WTC11 (cell line): ENCODE data around the gene NAALADL2. TPM values are rescaled to one million over a fixed set of nuclear protein-coding genes. Genes with fewer than 3 reads are reported as not detected.

Experiments used
- ATAC-seq: fragments of 200-7000 bp; cut with Tn5 transposase; 2 replicates; pipeline ENCODE4 v1.10.0; 2021; ENCODE audit warnings: mild to moderate bottlenecking, moderate library complexity
- CTCF ChIA-PET: fragments of 300-600 bp; sonication (Branson Sonifier 250); formaldehyde crosslinking; loops from one replicate; lab custom pipeline; 2021; ENCODE audit warnings: antibody characterized with exemption; lab: Charles Lee
- POLR2A ChIA-PET: fragments of 350-600 bp; sonication (Branson Sonifier 250); formaldehyde crosslinking; loops from one replicate; lab custom pipeline; 2021; ENCODE audit warnings: antibody characterized with exemption; lab: Charles Lee
- DNase-seq: peaks from one replicate; pipeline ENCODE4 v3.0.0; 2021; ENCODE audit warnings: low spot score
- H3K27ac Mint-ChIP-seq: 2 replicates; pipeline ENCODE4 v1.8.0; 2021; ENCODE audit warnings: mixed read lengths
- H3K27me3 Mint-ChIP-seq: 2 replicates; pipeline ENCODE4 v1.8.0; 2021; ENCODE audit warnings: low read depth, mild to moderate bottlenecking, moderate library complexity, mixed read lengths
- H3K36me3 Mint-ChIP-seq: 2 replicates; pipeline ENCODE4 v1.8.0; 2021; ENCODE audit warnings: mixed read lengths
- H3K4me1 Mint-ChIP-seq: 2 replicates; pipeline ENCODE4 v1.8.0; 2022; ENCODE audit warnings: mixed read lengths
- H3K4me3 Mint-ChIP-seq: 2 replicates; pipeline ENCODE4 v1.8.0; 2021; ENCODE audit warnings: mild to moderate bottlenecking, moderate library complexity, mixed read lengths
- H3K9me3 Mint-ChIP-seq: 2 replicates; pipeline ENCODE4 v1.8.0; 2021; ENCODE audit warnings: mixed read lengths
- ELF4 ChIP-seq: sonication (generic); formaldehyde crosslinking; IDR thresholded peaks from 2 replicates; pipeline ENCODE4 v1.8.1; 2022; ENCODE audit warnings: low read depth, mild to moderate bottlenecking, moderate library complexity, missing genetic modification reagents
- EMX1 ChIP-seq: fragments of 250-450 bp; sonication (Bioruptor Pico); IDR thresholded peaks from 2 replicates; pipeline ENCODE4 v1.8.0; 2021; ENCODE audit warnings: mild to moderate bottlenecking
- FOXK1 ChIP-seq: sonication (generic); formaldehyde crosslinking; IDR thresholded peaks from 2 replicates; pipeline ENCODE4 v1.8.0; 2022; ENCODE audit warnings: mild to moderate bottlenecking, moderate library complexity, missing genetic modification reagents
- IRF2 ChIP-seq: sonication (generic); formaldehyde crosslinking; IDR thresholded peaks from 2 replicates; pipeline ENCODE4 v1.8.0; 2022; ENCODE audit warnings: low read depth, missing genetic modification reagents, borderline replicate concordance
- JUN ChIP-seq: sonication (generic); formaldehyde crosslinking; IDR thresholded peaks from 2 replicates; pipeline ENCODE4 v1.8.0; 2023; ENCODE audit warnings: mild to moderate bottlenecking, missing genetic modification reagents
- NR1H2 ChIP-seq: sonication (generic); formaldehyde crosslinking; IDR thresholded peaks from 2 replicates; pipeline ENCODE4 v1.9.0; 2021; ENCODE audit warnings: mild to moderate bottlenecking, moderate library complexity, missing genetic modification reagents
- PRRX2 ChIP-seq: fragments of 250-450 bp; sonication (Bioruptor Pico); IDR thresholded peaks from 2 replicates; pipeline ENCODE4 v1.8.0; 2021; ENCODE audit warnings: mild to moderate bottlenecking
- SOX15 ChIP-seq: fragments of 250-450 bp; sonication (Bioruptor Pico); IDR thresholded peaks from 2 replicates; pipeline ENCODE4 v1.9.0; 2021; ENCODE audit warnings: mild to moderate bottlenecking
- TEAD4 ChIP-seq: sonication (generic); formaldehyde crosslinking; IDR thresholded peaks from 2 replicates; pipeline ENCODE4 v1.8.0; 2022; ENCODE audit warnings: mild to moderate bottlenecking, missing genetic modification reagents
- ZNF138 ChIP-seq: sonication (generic); formaldehyde crosslinking; conservative IDR thresholded peaks from 2 replicates; pipeline ENCODE4 v1.8.1; 2022; ENCODE audit warnings: mild to moderate bottlenecking, moderate library complexity, missing genetic modification reagents
- ZNF671 ChIP-seq: fragments of 250-450 bp; sonication (Bioruptor Pico); IDR thresholded peaks from 2 replicates; pipeline ENCODE4 v1.8.0; 2021; ENCODE audit warnings: mild to moderate bottlenecking
- total RNA-seq: library from RNA; stranded (reverse); gene quantifications from 3 replicates; pipeline ENCODE4 v1.2.3, GENCODE V29; 2021
- TF ChIP-seq, protein P1 (sequence below): sonication (generic); formaldehyde crosslinking; IDR thresholded peaks from 2 replicates; pipeline ENCODE4 v1.8.1; 2023; ENCODE audit warnings: mild to moderate bottlenecking, missing genetic modification reagents
- TF ChIP-seq, protein P2 (sequence below): fragments of 250-450 bp; sonication (Bioruptor Pico); IDR thresholded peaks from 2 replicates; pipeline ENCODE4 v1.9.0; 2021; ENCODE audit warnings: mild to moderate bottlenecking
- TF ChIP-seq, protein P3 (sequence below): fragments of 250-450 bp; sonication (Bioruptor Pico); IDR thresholded peaks from 2 replicates; pipeline ENCODE4 v2.1.2; 2022; ENCODE audit warnings: mild to moderate bottlenecking, moderate library complexity
- TF ChIP-seq, protein P4 (sequence below): sonication (generic); formaldehyde crosslinking; IDR thresholded peaks from 2 replicates; pipeline ENCODE4 v1.8.1; 2023; ENCODE audit warnings: mild to moderate bottlenecking, missing genetic modification reagents
- TF ChIP-seq, protein P5 (sequence below): sonication (generic); formaldehyde crosslinking; IDR thresholded peaks from 2 replicates; pipeline ENCODE4 v1.8.0; 2023; ENCODE audit warnings: mild to moderate bottlenecking, missing genetic modification reagents
- TF ChIP-seq, protein P6 (sequence below): sonication (generic); formaldehyde crosslinking; IDR thresholded peaks from 2 replicates; pipeline ENCODE4 v1.8.1; 2023; ENCODE audit warnings: mild to moderate bottlenecking, missing genetic modification reagents, moderate library complexity
- TF ChIP-seq, protein P7 (sequence below): sonication (generic); formaldehyde crosslinking; IDR thresholded peaks from 2 replicates; pipeline ENCODE4 v1.8.0; 2023; ENCODE audit warnings: missing genetic modification reagents, mild to moderate bottlenecking, borderline replicate concordance
- TF ChIP-seq, protein P8 (sequence below): fragments of 250-450 bp; sonication (Bioruptor Pico); IDR thresholded peaks from 2 replicates; pipeline ENCODE4 v1.9.0; 2021; ENCODE audit warnings: mild to moderate bottlenecking

Gene NAALADL2
- total RNA-seq, 1 experiment from 2014 or later, result 1.2 TPM

DNA sequence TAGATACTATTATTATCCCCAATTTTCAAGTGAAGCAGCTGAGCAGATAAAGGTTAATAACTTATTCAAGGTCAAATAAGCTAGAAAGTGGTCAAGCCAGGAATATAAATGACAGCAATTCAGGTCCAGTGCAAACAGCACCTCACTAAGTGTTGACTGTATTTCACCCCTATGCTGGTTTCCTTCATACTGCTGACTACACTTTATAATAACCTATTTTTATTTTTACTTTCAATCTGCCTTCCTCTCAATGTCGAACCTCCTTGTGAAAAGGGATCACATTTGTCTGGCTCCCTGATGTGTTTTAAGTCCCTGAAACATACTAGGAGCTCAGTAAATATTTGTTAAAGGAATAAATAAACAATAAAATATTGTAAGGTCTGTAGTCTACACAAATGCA, 146.1 kb downstream of the NAALADL2 start (continued):
- no peak for TF ChIP-seq ELF4
- TF ChIP-seq, protein P1, sequence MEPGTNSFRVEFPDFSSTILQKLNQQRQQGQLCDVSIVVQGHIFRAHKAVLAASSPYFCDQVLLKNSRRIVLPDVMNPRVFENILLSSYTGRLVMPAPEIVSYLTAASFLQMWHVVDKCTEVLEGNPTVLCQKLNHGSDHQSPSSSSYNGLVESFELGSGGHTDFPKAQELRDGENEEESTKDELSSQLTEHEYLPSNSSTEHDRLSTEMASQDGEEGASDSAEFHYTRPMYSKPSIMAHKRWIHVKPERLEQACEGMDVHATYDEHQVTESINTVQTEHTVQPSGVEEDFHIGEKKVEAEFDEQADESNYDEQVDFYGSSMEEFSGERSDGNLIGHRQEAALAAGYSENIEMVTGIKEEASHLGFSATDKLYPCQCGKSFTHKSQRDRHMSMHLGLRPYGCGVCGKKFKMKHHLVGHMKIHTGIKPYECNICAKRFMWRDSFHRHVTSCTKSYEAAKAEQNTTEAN, result no peak
- TF ChIP-seq JUN (CRISPR knock-in tag), result no peak
- TF ChIP-seq, protein P2, sequence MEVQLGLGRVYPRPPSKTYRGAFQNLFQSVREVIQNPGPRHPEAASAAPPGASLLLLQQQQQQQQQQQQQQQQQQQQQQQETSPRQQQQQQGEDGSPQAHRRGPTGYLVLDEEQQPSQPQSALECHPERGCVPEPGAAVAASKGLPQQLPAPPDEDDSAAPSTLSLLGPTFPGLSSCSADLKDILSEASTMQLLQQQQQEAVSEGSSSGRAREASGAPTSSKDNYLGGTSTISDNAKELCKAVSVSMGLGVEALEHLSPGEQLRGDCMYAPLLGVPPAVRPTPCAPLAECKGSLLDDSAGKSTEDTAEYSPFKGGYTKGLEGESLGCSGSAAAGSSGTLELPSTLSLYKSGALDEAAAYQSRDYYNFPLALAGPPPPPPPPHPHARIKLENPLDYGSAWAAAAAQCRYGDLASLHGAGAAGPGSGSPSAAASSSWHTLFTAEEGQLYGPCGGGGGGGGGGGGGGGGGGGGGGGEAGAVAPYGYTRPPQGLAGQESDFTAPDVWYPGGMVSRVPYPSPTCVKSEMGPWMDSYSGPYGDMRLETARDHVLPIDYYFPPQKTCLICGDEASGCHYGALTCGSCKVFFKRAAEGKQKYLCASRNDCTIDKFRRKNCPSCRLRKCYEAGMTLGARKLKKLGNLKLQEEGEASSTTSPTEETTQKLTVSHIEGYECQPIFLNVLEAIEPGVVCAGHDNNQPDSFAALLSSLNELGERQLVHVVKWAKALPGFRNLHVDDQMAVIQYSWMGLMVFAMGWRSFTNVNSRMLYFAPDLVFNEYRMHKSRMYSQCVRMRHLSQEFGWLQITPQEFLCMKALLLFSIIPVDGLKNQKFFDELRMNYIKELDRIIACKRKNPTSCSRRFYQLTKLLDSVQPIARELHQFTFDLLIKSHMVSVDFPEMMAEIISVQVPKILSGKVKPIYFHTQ (CRISPR knock-in tag), result no peak

DNA sequence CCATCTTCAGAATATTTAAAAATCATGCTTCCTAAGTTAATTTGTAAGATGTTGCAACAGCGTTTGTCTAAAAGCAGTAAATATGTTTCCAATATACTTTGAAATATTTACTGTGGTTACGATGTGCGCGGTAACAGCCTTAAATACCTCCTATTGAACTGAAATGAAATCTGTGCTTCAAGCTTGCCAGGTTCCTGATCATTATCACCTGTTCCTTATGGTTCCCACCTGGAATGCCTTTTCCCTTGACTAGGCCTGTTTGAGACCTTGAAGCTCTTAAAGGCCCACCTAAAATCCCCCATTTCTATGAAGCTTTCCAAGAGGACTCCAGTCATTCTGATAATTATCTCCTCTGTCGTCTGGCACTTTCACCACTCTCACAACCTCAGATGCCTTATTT, 146.7 kb downstream of the NAALADL2 start:
- TF ChIP-seq, protein P3, sequence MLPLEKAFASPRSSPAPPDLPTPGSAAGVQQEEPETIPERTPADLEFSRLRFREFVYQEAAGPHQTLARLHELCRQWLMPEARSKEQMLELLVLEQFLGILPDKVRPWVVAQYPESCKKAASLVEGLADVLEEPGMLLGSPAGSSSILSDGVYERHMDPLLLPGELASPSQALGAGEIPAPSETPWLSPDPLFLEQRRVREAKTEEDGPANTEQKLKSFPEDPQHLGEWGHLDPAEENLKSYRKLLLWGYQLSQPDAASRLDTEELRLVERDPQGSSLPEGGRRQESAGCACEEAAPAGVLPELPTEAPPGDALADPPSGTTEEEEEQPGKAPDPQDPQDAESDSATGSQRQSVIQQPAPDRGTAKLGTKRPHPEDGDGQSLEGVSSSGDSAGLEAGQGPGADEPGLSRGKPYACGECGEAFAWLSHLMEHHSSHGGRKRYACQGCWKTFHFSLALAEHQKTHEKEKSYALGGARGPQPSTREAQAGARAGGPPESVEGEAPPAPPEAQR (CRISPR knock-in tag), result no peak
- TF ChIP-seq ZNF671 (CRISPR knock-in tag) (no peak), NR1H2 (CRISPR knock-in tag) (no peak), TEAD4 (CRISPR knock-in tag) (no peak), FOXK1 (CRISPR knock-in tag) (no peak), SOX15 (CRISPR knock-in tag) (no peak), PRRX2 (no peak), IRF2 (no peak), EMX1 (CRISPR knock-in tag) (no peak), ZNF138 (CRISPR knock-in tag) (no peak)
- TF ChIP-seq, protein P4, sequence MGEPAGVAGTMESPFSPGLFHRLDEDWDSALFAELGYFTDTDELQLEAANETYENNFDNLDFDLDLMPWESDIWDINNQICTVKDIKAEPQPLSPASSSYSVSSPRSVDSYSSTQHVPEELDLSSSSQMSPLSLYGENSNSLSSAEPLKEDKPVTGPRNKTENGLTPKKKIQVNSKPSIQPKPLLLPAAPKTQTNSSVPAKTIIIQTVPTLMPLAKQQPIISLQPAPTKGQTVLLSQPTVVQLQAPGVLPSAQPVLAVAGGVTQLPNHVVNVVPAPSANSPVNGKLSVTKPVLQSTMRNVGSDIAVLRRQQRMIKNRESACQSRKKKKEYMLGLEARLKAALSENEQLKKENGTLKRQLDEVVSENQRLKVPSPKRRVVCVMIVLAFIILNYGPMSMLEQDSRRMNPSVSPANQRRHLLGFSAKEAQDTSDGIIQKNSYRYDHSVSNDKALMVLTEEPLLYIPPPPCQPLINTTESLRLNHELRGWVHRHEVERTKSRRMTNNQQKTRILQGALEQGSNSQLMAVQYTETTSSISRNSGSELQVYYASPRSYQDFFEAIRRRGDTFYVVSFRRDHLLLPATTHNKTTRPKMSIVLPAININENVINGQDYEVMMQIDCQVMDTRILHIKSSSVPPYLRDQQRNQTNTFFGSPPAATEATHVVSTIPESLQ (CRISPR knock-in tag), result no peak
- TF ChIP-seq, protein P5, sequence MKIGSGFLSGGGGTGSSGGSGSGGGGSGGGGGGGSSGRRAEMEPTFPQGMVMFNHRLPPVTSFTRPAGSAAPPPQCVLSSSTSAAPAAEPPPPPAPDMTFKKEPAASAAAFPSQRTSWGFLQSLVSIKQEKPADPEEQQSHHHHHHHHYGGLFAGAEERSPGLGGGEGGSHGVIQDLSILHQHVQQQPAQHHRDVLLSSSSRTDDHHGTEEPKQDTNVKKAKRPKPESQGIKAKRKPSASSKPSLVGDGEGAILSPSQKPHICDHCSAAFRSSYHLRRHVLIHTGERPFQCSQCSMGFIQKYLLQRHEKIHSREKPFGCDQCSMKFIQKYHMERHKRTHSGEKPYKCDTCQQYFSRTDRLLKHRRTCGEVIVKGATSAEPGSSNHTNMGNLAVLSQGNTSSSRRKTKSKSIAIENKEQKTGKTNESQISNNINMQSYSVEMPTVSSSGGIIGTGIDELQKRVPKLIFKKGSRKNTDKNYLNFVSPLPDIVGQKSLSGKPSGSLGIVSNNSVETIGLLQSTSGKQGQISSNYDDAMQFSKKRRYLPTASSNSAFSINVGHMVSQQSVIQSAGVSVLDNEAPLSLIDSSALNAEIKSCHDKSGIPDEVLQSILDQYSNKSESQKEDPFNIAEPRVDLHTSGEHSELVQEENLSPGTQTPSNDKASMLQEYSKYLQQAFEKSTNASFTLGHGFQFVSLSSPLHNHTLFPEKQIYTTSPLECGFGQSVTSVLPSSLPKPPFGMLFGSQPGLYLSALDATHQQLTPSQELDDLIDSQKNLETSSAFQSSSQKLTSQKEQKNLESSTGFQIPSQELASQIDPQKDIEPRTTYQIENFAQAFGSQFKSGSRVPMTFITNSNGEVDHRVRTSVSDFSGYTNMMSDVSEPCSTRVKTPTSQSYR, result no peak
- TF ChIP-seq, protein P6, sequence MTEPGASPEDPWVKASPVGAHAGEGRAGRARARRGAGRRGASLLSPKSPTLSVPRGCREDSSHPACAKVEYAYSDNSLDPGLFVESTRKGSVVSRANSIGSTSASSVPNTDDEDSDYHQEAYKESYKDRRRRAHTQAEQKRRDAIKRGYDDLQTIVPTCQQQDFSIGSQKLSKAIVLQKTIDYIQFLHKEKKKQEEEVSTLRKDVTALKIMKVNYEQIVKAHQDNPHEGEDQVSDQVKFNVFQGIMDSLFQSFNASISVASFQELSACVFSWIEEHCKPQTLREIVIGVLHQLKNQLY (CRISPR knock-in tag), result no peak
- TF ChIP-seq, protein P7, sequence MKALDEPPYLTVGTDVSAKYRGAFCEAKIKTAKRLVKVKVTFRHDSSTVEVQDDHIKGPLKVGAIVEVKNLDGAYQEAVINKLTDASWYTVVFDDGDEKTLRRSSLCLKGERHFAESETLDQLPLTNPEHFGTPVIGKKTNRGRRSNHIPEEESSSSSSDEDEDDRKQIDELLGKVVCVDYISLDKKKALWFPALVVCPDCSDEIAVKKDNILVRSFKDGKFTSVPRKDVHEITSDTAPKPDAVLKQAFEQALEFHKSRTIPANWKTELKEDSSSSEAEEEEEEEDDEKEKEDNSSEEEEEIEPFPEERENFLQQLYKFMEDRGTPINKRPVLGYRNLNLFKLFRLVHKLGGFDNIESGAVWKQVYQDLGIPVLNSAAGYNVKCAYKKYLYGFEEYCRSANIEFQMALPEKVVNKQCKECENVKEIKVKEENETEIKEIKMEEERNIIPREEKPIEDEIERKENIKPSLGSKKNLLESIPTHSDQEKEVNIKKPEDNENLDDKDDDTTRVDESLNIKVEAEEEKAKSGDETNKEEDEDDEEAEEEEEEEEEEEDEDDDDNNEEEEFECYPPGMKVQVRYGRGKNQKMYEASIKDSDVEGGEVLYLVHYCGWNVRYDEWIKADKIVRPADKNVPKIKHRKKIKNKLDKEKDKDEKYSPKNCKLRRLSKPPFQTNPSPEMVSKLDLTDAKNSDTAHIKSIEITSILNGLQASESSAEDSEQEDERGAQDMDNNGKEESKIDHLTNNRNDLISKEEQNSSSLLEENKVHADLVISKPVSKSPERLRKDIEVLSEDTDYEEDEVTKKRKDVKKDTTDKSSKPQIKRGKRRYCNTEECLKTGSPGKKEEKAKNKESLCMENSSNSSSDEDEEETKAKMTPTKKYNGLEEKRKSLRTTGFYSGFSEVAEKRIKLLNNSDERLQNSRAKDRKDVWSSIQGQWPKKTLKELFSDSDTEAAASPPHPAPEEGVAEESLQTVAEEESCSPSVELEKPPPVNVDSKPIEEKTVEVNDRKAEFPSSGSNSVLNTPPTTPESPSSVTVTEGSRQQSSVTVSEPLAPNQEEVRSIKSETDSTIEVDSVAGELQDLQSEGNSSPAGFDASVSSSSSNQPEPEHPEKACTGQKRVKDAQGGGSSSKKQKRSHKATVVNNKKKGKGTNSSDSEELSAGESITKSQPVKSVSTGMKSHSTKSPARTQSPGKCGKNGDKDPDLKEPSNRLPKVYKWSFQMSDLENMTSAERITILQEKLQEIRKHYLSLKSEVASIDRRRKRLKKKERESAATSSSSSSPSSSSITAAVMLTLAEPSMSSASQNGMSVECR, result no peak
- TF ChIP-seq, protein P8, sequence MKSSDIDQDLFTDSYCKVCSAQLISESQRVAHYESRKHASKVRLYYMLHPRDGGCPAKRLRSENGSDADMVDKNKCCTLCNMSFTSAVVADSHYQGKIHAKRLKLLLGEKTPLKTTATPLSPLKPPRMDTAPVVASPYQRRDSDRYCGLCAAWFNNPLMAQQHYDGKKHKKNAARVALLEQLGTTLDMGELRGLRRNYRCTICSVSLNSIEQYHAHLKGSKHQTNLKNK (CRISPR knock-in tag), result no peak
- H3K36me3 Mint-ChIP-seq, result no peaks in the 10 kb centered on the region
- POLR2A ChIA-PET, result no interaction called here
- no peak overlapping the region for H3K27ac Mint-ChIP-seq
- H3K4me1 Mint-ChIP-seq, result no peaks in the 10 kb centered on the region
- CTCF ChIA-PET, result no interaction called here
- no peak overlapping the region for H3K4me3 Mint-ChIP-seq
- no peak for DNase-seq
- no peak for ATAC-seq
- 0 out of 2 replicates have a peak, but pooled peaks cover 4% of the 10 kb centered on the region for H3K9me3 Mint-ChIP-seq
- no peaks in the 10 kb centered on the region for H3K27me3 Mint-ChIP-seq
